MCF 10A (cell line): ENCODE measurements around the gene AGTRAP. TPM values are rescaled to one million over a fixed set of nuclear protein-coding genes. Genes with fewer than 3 reads are reported as not detected.

Experiments used
- BruUV-seq: library from RNA; stranded (reverse); fragments of 400-500 nt; replicated peaks from 2 replicates; lab custom pipeline; 2021; lab: Mats Ljungman, UMichigan
- CTCF ChIA-PET: fragments of 300-600 bp; sonication (Branson Sonifier 250); formaldehyde crosslinking; extraction: SDS; loops from one replicate; lab custom pipeline; 2021; ENCODE audit warnings: antibody characterized with exemption, inconsistent platforms; lab: Yijun Ruan, JAX
- POLR2A ChIA-PET: fragments of 300-600, 350-650 bp; sonication (Branson Sonifier 250); formaldehyde crosslinking; extraction: SDS; loops from one replicate; lab custom pipeline; 2020; ENCODE audit warnings: antibody characterized with exemption, inconsistent platforms; lab: Yijun Ruan, JAX
- DNase-seq: peaks from one replicate; pipeline ENCODE4 v3.0.0-alpha.2; 2018; ENCODE audit not compliant: unreplicated experiment
- H3K27ac Mint-ChIP-seq: one replicate; pipeline ENCODE4 v1.8.0; 2022; ENCODE audit warnings: mild to moderate bottlenecking, low read depth, mixed read lengths; ENCODE audit not compliant: unreplicated experiment
- H3K27me3 Mint-ChIP-seq: one replicate; pipeline ENCODE4 v1.8.0; 2022; ENCODE audit warnings: mixed read lengths; ENCODE audit not compliant: insufficient read depth, unreplicated experiment
- H3K36me3 Mint-ChIP-seq: one replicate; pipeline ENCODE4 v1.8.0; 2022; ENCODE audit warnings: mild to moderate bottlenecking, moderate library complexity, mixed read lengths; ENCODE audit not compliant: insufficient read depth, unreplicated experiment
- H3K4me1 Mint-ChIP-seq: one replicate; pipeline ENCODE4 v1.8.0; 2022; ENCODE audit warnings: mixed read lengths; ENCODE audit not compliant: insufficient read depth, unreplicated experiment
- H3K4me3 Mint-ChIP-seq: one replicate; pipeline ENCODE4 v1.8.0; 2022; ENCODE audit warnings: mild to moderate bottlenecking, moderate library complexity, mixed read lengths; ENCODE audit not compliant: unreplicated experiment
- H3K9me3 Mint-ChIP-seq: one replicate; pipeline ENCODE4 v1.8.0; 2022; ENCODE audit warnings: mixed read lengths; ENCODE audit not compliant: unreplicated experiment
- CTCF ChIP-seq: fragments of 200-600 bp; IDR thresholded peaks from one replicate; pipeline ENCODE4 v1.8.0; 2022; ENCODE audit warnings: antibody characterized with exemption, mild to moderate bottlenecking; ENCODE audit not compliant: unreplicated experiment
- intact Hi-C: fragments of 100-400 bp; cut with micrococcal nuclease; formaldehyde crosslinking; loops from 2 replicates; pipeline ENCODE4 v1.14.1; 2022
- total RNA-seq: library from RNA; stranded (reverse); gene quantifications from 2 replicates; pipeline ENCODE4 v1.2.3, GENCODE V29; 2022

AGTRAP gene
- total RNA-seq, 1 experiment from 2014 or later = 73.1 TPM

- ChIA-PET POLR2A (no interaction called here), CTCF (no interaction called here)
- peaks cover 50% of the 10 kb centered on the region for H3K36me3 Mint-ChIP-seq
- TF ChIP-seq CTCF = no peak
- BruUV-seq = no TSS peak
- no peak overlapping the region for H3K4me3 Mint-ChIP-seq
- H3K27ac Mint-ChIP-seq = no peak overlapping the region
- H3K9me3 Mint-ChIP-seq = no peaks in the 10 kb centered on the region
- no peak for DNase-seq
- no peaks in the 10 kb centered on the region for H3K27me3 Mint-ChIP-seq
- peaks cover 20% of the 10 kb centered on the region for H3K4me1 Mint-ChIP-seq
- intact Hi-C loops = no loop called here
These were observed 8.4 kb downstream of the AGTRAP start for GRCh38 chr1:11744287-11744686.

- no TSS peak for BruUV-seq
- POLR2A ChIA-PET = interaction anchor here (1.3 kb wide), 1 partner anchor 9 kb away, joined by 7 read pairs; no protein-coding TSS in a partner anchor
- Mint-ChIP-seq H3K4me1 (peaks cover 21% of the 10 kb centered on the region), H3K36me3 (peaks cover 55% of the 10 kb centered on the region), H3K27ac (no peak overlapping the region), H3K27me3 (no peaks in the 10 kb centered on the region), H3K9me3 (no peaks in the 10 kb centered on the region), H3K4me3 (no peak overlapping the region)
- TF ChIP-seq CTCF = no peak
- peak; percentile 21 for DNase-seq
- CTCF ChIA-PET = interaction anchor here (0.7 kb wide), 1 partner anchor 10 kb away, joined by 4 read pairs; no protein-coding TSS in a partner anchor
- intact Hi-C loops = no loop called here
These were observed 10.2 kb downstream of the AGTRAP start for GRCh38 chr1:11746092-11746491.

- peaks cover 55% of the 10 kb centered on the region for H3K36me3 Mint-ChIP-seq
- no peaks in the 10 kb centered on the region for H3K27me3 Mint-ChIP-seq
- peaks cover 21% of the 10 kb centered on the region for H3K4me1 Mint-ChIP-seq
- BruUV-seq = no TSS peak
- no peak overlapping the region for H3K4me3 Mint-ChIP-seq
- H3K9me3 Mint-ChIP-seq = no peaks in the 10 kb centered on the region
- DNase-seq = no peak
- ChIA-PET CTCF (interaction anchor here (0.6 to 0.7 kb wide), 2 partner anchors 46 to 254 kb away, joined by 3 read pairs; no protein-coding TSS in a partner anchor), POLR2A (interaction anchor here (1.9 kb wide), 1 partner anchor 10 kb away, joined by 4 read pairs; no protein-coding TSS in a partner anchor)
- no peak for TF ChIP-seq CTCF
- intact Hi-C loops = no loop called here
- no peak overlapping the region for H3K27ac Mint-ChIP-seq
These were observed 11.0 kb downstream of the AGTRAP start for GRCh38 chr1:11746795-11747487.

GRCh38 chr1:11748294-11749202 lies 12.6 kb downstream of the AGTRAP start:
- POLR2A ChIA-PET = interaction anchor here (0.9 to 1.9 kb wide), 2 partner anchors 12 to 60 kb away, joined by 4 read pairs; no protein-coding TSS in a partner anchor
- Mint-ChIP-seq H3K36me3 (peaks cover 43% of the 10 kb centered on the region), H3K4me3 (no peak overlapping the region), H3K27ac (no peak overlapping the region), H3K4me1 (peaks cover 21% of the 10 kb centered on the region), H3K9me3 (no peaks in the 10 kb centered on the region), H3K27me3 (no peaks in the 10 kb centered on the region)
- CTCF ChIA-PET = interaction anchor here (0.7 kb wide), 1 partner anchor 39 kb away, joined by 3 read pairs; no protein-coding TSS in a partner anchor
- no TSS peak for BruUV-seq
- TF ChIP-seq CTCF = no peak
- intact Hi-C loops = no loop called here
- DNase-seq = no peak
